MM.1S (cell line): ENCODE data around the gene PLAGL1.

Source experiments
- DNase-seq: peaks from one replicate; pipeline ENCODE4 v3.0.0-alpha.2; 2015
- H2AFZ ChIP-seq: fragments of 300-600 bp; sonication (generic); 2 replicates; pipeline ENCODE4 v1.6.0; 2016; ENCODE audit warnings: antibody characterized with exemption, low read length
- H3F3A ChIP-seq: fragments of 300-600 bp; sonication (generic); 2 replicates; pipeline ENCODE4 v1.6.1; 2016; ENCODE audit warnings: mild to moderate bottlenecking, antibody characterized with exemption, low read length, moderate library complexity, mixed read lengths; ENCODE audit not compliant: insufficient read depth
- H3K27ac ChIP-seq: fragments of 300-600 bp; sonication (generic); 2 replicates; pipeline ENCODE4 v1.5.1; 2016; ENCODE audit warnings: mild to moderate bottlenecking, low read length
- H3K27me3 ChIP-seq: fragments of 300-600 bp; sonication (generic); replicated peaks from 2 replicates; pipeline ENCODE4 v1.6.0; 2016; ENCODE audit warnings: low read length; ENCODE audit not compliant: insufficient read depth
- H3K36me3 ChIP-seq: fragments of 300-600 bp; sonication (generic); replicated peaks from 2 replicates; pipeline ENCODE4 v1.6.1; 2016; ENCODE audit warnings: mild to moderate bottlenecking, low read length, mixed read lengths; ENCODE audit not compliant: insufficient read depth
- H3K4me1 ChIP-seq: fragments of 300-600 bp; sonication (generic); 2 replicates; pipeline ENCODE4 v1.6.1; 2016; ENCODE audit warnings: low read length, mixed read lengths
- H3K4me2 ChIP-seq: fragments of 300-600 bp; sonication (generic); 2 replicates; pipeline ENCODE4 v1.6.0; 2016; ENCODE audit warnings: low read depth, low read length
- H3K4me3 ChIP-seq: fragments of 300-600 bp; sonication (generic); 2 replicates; pipeline ENCODE4 v1.5.1; 2016; ENCODE audit warnings: low read length, mixed read lengths
- H3K79me2 ChIP-seq: fragments of 300-600 bp; sonication (generic); 2 replicates; pipeline ENCODE4 v1.6.1; 2016; ENCODE audit warnings: mixed run types, low read length, mixed read lengths
- H3K9ac ChIP-seq: fragments of 300-600 bp; sonication (generic); 2 replicates; pipeline ENCODE4 v1.6.1; 2016; ENCODE audit warnings: low read length, mixed read lengths
- H3K9me2 ChIP-seq: fragments of 300-600 bp; sonication (generic); replicated peaks from 2 replicates; pipeline ENCODE4 v1.6.1; 2016; ENCODE audit warnings: mild to moderate bottlenecking, low read length, mixed read lengths; ENCODE audit not compliant: insufficient read depth
- H3K9me3 ChIP-seq: fragments of 300-600 bp; sonication (generic); replicated peaks from 2 replicates; pipeline ENCODE4 v1.6.1; 2016; ENCODE audit warnings: mild to moderate bottlenecking, low read length, mixed read lengths; ENCODE audit not compliant: insufficient read depth
- H4K20me1 ChIP-seq: fragments of 300-600 bp; sonication (generic); 2 replicates; pipeline ENCODE4 v1.6.1; 2016; ENCODE audit warnings: mild to moderate bottlenecking, low read length, moderate library complexity, mixed read lengths; ENCODE audit not compliant: insufficient read depth
- EZH2 ChIP-seq: fragments of 300-600 bp; sonication (generic); optimal IDR thresholded peaks from 2 replicates; pipeline ENCODE3; 2017; ENCODE audit warnings: low read depth, mild to moderate bottlenecking, antibody characterized with exemption, low read length, mixed read lengths
- EZH2phosphoT487 ChIP-seq: fragments of 300-600 bp; sonication (generic); IDR thresholded peaks from 2 replicates; pipeline ENCODE4 v1.6.1; 2018; ENCODE audit warnings: antibody characterized with exemption, low read length
- TF ChIP-seq, protein P1 (sequence below): fragments of 300-600 bp; sonication (generic); IDR thresholded peaks from 2 replicates; pipeline ENCODE4 v1.5.1; 2016; ENCODE audit warnings: antibody characterized with exemption, low read length, mixed read lengths

Gene PLAGL1

DNA sequence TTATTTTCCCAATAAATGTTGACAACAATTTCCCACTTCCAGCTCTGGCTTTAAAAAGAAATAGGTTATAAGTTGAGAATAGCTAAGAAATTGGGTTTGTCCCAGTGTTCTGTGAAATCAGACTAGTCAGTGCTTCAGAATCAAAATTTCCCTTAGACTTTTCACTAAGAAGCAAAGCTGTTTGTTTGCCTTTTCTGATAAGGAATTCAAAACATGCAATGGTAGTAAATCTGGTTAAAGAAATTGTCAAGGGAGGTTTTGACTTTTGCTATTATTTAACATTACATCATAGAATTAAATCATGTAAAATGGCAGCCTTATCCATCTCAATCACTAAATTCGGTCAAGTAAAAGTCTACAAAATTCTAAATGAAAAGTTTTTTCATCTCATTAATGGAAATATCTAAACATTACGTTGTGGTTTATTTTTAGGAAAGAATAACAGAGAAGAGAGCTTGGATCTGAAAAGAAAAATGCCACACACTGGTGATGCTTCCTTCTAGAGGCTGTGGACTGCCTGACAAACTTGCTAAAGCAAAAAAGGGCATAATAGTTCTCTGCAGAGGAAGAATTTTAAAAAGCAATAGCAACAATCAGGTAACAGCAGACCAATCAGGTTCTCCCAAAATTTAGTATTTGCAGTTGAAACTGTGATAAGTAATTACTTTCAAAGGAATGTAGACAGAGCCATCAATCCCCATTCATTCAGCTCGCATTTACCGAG, 36.4 kb downstream of the PLAGL1 start:
- H3K27ac ChIP-seq: no peak overlapping the region
- no peaks in the 10 kb centered on the region for H3K27me3 ChIP-seq
- H3K4me3 ChIP-seq: no peak overlapping the region
- TF ChIP-seq EZH2 (no peak), EZH2phosphoT487 (no peak)
- TF ChIP-seq, protein P1, sequence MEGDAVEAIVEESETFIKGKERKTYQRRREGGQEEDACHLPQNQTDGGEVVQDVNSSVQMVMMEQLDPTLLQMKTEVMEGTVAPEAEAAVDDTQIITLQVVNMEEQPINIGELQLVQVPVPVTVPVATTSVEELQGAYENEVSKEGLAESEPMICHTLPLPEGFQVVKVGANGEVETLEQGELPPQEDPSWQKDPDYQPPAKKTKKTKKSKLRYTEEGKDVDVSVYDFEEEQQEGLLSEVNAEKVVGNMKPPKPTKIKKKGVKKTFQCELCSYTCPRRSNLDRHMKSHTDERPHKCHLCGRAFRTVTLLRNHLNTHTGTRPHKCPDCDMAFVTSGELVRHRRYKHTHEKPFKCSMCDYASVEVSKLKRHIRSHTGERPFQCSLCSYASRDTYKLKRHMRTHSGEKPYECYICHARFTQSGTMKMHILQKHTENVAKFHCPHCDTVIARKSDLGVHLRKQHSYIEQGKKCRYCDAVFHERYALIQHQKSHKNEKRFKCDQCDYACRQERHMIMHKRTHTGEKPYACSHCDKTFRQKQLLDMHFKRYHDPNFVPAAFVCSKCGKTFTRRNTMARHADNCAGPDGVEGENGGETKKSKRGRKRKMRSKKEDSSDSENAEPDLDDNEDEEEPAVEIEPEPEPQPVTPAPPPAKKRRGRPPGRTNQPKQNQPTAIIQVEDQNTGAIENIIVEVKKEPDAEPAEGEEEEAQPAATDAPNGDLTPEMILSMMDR: no peak
- H3K4me2 ChIP-seq: no peak overlapping the region
- H2AFZ ChIP-seq: no peak overlapping the region
- no peak for DNase-seq
- H3F3A ChIP-seq: no peaks in the 10 kb centered on the region
- H4K20me1 ChIP-seq: no peaks in the 10 kb centered on the region
- no peaks in the 10 kb centered on the region for H3K4me1 ChIP-seq
- no peak overlapping the region for H3K9ac ChIP-seq
- no peaks in the 10 kb centered on the region for H3K79me2 ChIP-seq
- H3K36me3 ChIP-seq: no peaks in the 10 kb centered on the region
- H3K9me3 ChIP-seq: no peaks in the 10 kb centered on the region
- no peaks in the 10 kb centered on the region for H3K9me2 ChIP-seq

DNA sequence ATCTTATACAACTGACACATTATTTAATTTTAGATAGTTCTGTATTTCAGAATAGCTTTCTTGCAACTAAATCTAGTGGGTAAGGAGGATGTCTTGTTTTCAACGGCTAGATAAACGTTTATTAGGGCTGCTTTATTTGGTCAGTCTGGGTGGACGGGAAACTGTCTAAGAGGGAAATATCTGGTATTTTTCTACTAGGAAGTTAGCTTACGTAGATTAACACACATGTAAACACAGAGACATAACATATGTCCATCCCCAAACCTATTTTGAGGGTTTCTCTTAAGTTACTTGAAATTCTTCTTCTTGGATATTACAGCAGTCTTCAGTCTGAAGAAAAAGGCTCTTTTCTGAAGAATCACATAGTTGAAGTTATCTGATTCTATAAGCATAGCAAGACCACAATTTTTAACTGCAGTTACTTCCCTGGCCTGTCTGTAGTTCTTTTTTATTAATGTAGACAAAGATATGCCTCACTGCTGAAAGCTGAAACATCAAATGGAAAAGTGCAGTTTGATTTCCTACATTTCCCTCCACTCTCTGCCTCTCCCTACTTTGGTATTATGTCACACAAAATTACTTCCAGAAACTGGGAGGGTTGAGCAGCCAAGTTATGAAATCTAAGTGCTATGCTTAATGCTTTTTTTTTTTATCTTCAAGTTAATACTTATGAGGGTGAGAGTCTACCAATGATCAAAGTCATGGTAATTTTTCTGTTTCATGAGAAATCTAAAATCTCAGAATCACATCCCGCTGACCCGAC, 37.4 kb downstream of the PLAGL1 start:
- Histone ChIP-seq H3K27me3 (no peaks in the 10 kb centered on the region), H2AFZ (no peak overlapping the region), H3K9me2 (no peaks in the 10 kb centered on the region), H3K4me3 (no peak overlapping the region), H3K9ac (no peak overlapping the region), H3K4me1 (no peaks in the 10 kb centered on the region), H3K79me2 (no peaks in the 10 kb centered on the region), H4K20me1 (no peaks in the 10 kb centered on the region), H3F3A (no peaks in the 10 kb centered on the region), H3K27ac (no peak overlapping the region), H3K4me2 (no peak overlapping the region), H3K9me3 (no peaks in the 10 kb centered on the region), H3K36me3 (no peaks in the 10 kb centered on the region)
- DNase-seq: no peak
- TF ChIP-seq, protein P1: no peak
- TF ChIP-seq EZH2phosphoT487 (no peak), EZH2 (no peak)

DNA sequence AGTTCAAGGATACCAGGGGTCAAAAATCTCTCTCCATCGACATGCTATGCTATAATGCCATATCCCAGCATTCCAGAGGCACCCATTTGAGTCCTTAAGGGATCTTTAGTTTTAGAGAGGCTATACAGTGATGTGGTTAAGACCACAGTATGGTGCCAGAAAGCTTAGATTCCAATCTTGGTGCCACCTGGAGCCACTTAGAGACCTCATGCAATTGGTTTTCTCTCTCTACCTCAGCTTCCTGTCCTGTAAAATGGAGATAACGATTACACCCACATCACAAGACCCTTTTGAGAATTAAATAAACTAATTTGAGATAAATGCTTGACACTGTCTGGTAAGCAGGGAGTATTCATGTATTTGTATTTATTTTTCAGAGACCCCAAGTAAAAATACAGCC, 39.0 kb downstream of the PLAGL1 start:
- no peaks in the 10 kb centered on the region for H3K4me1 ChIP-seq
- no peak overlapping the region for H3K4me3 ChIP-seq
- H3K9me3 ChIP-seq: no peaks in the 10 kb centered on the region
- H4K20me1 ChIP-seq: no peaks in the 10 kb centered on the region
- no peaks in the 10 kb centered on the region for H3F3A ChIP-seq
- no peak overlapping the region for H3K9ac ChIP-seq
- H3K27me3 ChIP-seq: no peaks in the 10 kb centered on the region
- H3K9me2 ChIP-seq: no peaks in the 10 kb centered on the region
- no peak for DNase-seq
- no peaks in the 10 kb centered on the region for H3K79me2 ChIP-seq
- no peak overlapping the region for H2AFZ ChIP-seq
- no peak overlapping the region for H3K27ac ChIP-seq
- TF ChIP-seq EZH2 (no peak), EZH2phosphoT487 (no peak)
- TF ChIP-seq, protein P1: no peak
- no peaks in the 10 kb centered on the region for H3K36me3 ChIP-seq
- H3K4me2 ChIP-seq: no peak overlapping the region
